ENCODE results near the gene IDE.

Gene IDE

GRCh38 chr10:92562424-92562823 lies 11.5 kb downstream of the IDE start:
- 0 out of 2 replicates have a peak, but pooled peaks cover 2% of the 10 kb centered on the region for H3K4me1 ChIP-seq (ENCODE audit: control insufficient read depth, insufficient read depth, low read length)
- H3K27ac ChIP-seq (ENCODE audit: low read depth, low read length): no peak overlapping the region
- H3K36me3 ChIP-seq (ENCODE audit: control insufficient read depth, insufficient read depth, low read length): peaks cover 26% of the 10 kb centered on the region
- 0 out of 2 replicates have a peak, but pooled peaks cover 7% of the 10 kb centered on the region for H3K9me3 ChIP-seq (ENCODE audit: control insufficient read depth, insufficient read depth, low read length)
- no peak overlapping the region for H3K9ac ChIP-seq (ENCODE audit: low read depth, low read length)
- H3K27me3 ChIP-seq (ENCODE audit: control insufficient read depth, insufficient read depth, low read length): no peaks in the 10 kb centered on the region
- no peak overlapping the region for H3K4me3 ChIP-seq (ENCODE audit: low read depth, low read length)

GRCh38 chr10:92559046-92559445 lies 14.8 kb downstream of the IDE start:
- Histone ChIP-seq H3K9ac (ENCODE audit: low read depth, low read length) (no peak overlapping the region), H3K4me3 (ENCODE audit: low read depth, low read length) (no peak overlapping the region), H3K27ac (ENCODE audit: low read depth, low read length) (no peak overlapping the region), H3K4me1 (ENCODE audit: control insufficient read depth, insufficient read depth, low read length) (no peaks in the 10 kb centered on the region), H3K9me3 (ENCODE audit: control insufficient read depth, insufficient read depth, low read length) (0 out of 2 replicates have a peak, but pooled peaks cover 7% of the 10 kb centered on the region), H3K36me3 (ENCODE audit: control insufficient read depth, insufficient read depth, low read length) (peaks cover 26% of the 10 kb centered on the region), H3K27me3 (ENCODE audit: control insufficient read depth, insufficient read depth, low read length) (no peaks in the 10 kb centered on the region)

- H3K36me3 ChIP-seq (ENCODE audit: control insufficient read depth, insufficient read depth, low read length): peaks cover 8% of the 10 kb centered on the region
- H3K9ac ChIP-seq (ENCODE audit: low read depth, low read length): no peak overlapping the region
- no peak overlapping the region for H3K27ac ChIP-seq (ENCODE audit: low read depth, low read length)
- no peaks in the 10 kb centered on the region for H3K9me3 ChIP-seq (ENCODE audit: control insufficient read depth, insufficient read depth, low read length)
- no peak overlapping the region for H3K4me3 ChIP-seq (ENCODE audit: low read depth, low read length)
- H3K4me1 ChIP-seq (ENCODE audit: control insufficient read depth, insufficient read depth, low read length): no peaks in the 10 kb centered on the region
- H3K27me3 ChIP-seq (ENCODE audit: control insufficient read depth, insufficient read depth, low read length): no peaks in the 10 kb centered on the region
Measured at GRCh38 chr10:92553959-92554358, 19.9 kb downstream of the IDE start.

GRCh38 chr10:92552310-92552709 lies 21.6 kb downstream of the IDE start:
- Histone ChIP-seq H3K27me3 (ENCODE audit: control insufficient read depth, insufficient read depth, low read length) (no peaks in the 10 kb centered on the region), H3K4me3 (ENCODE audit: low read depth, low read length) (no peak overlapping the region), H3K27ac (ENCODE audit: low read depth, low read length) (no peak overlapping the region), H3K9me3 (ENCODE audit: control insufficient read depth, insufficient read depth, low read length) (no peaks in the 10 kb centered on the region), H3K36me3 (ENCODE audit: control insufficient read depth, insufficient read depth, low read length) (no peaks in the 10 kb centered on the region), H3K9ac (ENCODE audit: low read depth, low read length) (no peak overlapping the region), H3K4me1 (ENCODE audit: control insufficient read depth, insufficient read depth, low read length) (no peaks in the 10 kb centered on the region)

- Histone ChIP-seq H3K27me3 (ENCODE audit: control insufficient read depth, insufficient read depth, low read length) (no peaks in the 10 kb centered on the region), H3K4me3 (ENCODE audit: low read depth, low read length) (no peak overlapping the region), H3K4me1 (ENCODE audit: control insufficient read depth, insufficient read depth, low read length) (no peaks in the 10 kb centered on the region), H3K36me3 (ENCODE audit: control insufficient read depth, insufficient read depth, low read length) (no peaks in the 10 kb centered on the region), H3K9me3 (ENCODE audit: control insufficient read depth, insufficient read depth, low read length) (no peaks in the 10 kb centered on the region), H3K9ac (ENCODE audit: low read depth, low read length) (no peak overlapping the region), H3K27ac (ENCODE audit: low read depth, low read length) (no peak overlapping the region)
Measured at GRCh38 chr10:92550924-92551323, 23.0 kb downstream of the IDE start.

- H3K4me1 ChIP-seq (ENCODE audit: control insufficient read depth, insufficient read depth, low read length): peaks cover 16% of the 10 kb centered on the region
- no peak overlapping the region for H3K27ac ChIP-seq (ENCODE audit: low read depth, low read length)
- no peak overlapping the region for H3K4me3 ChIP-seq (ENCODE audit: low read depth, low read length)
- H3K27me3 ChIP-seq (ENCODE audit: control insufficient read depth, insufficient read depth, low read length): no peaks in the 10 kb centered on the region
- peaks cover 4% of the 10 kb centered on the region; the same call in 1 of the 2 replicates for H3K36me3 ChIP-seq (ENCODE audit: control insufficient read depth, insufficient read depth, low read length)
- H3K9ac ChIP-seq (ENCODE audit: low read depth, low read length): no peak overlapping the region
- H3K9me3 ChIP-seq (ENCODE audit: control insufficient read depth, insufficient read depth, low read length): no peaks in the 10 kb centered on the region
Measured at GRCh38 chr10:92547676-92548075, 26.2 kb downstream of the IDE start.

GRCh38 chr10:92545556-92545955 lies 28.3 kb downstream of the IDE start:
- H3K27me3 ChIP-seq (ENCODE audit: control insufficient read depth, insufficient read depth, low read length): no peaks in the 10 kb centered on the region
- no peaks in the 10 kb centered on the region for H3K9me3 ChIP-seq (ENCODE audit: control insufficient read depth, insufficient read depth, low read length)
- no peak overlapping the region for H3K27ac ChIP-seq (ENCODE audit: low read depth, low read length)
- H3K36me3 ChIP-seq (ENCODE audit: control insufficient read depth, insufficient read depth, low read length): peaks cover 4% of the 10 kb centered on the region; the same call in 1 of the 2 replicates
- H3K4me3 ChIP-seq (ENCODE audit: low read depth, low read length): no peak overlapping the region
- H3K9ac ChIP-seq (ENCODE audit: low read depth, low read length): no peak overlapping the region
- H3K4me1 ChIP-seq (ENCODE audit: control insufficient read depth, insufficient read depth, low read length): peaks cover 21% of the 10 kb centered on the region

- H3K9me3 ChIP-seq (ENCODE audit: control insufficient read depth, insufficient read depth, low read length): no peaks in the 10 kb centered on the region
- peaks cover 21% of the 10 kb centered on the region for H3K4me1 ChIP-seq (ENCODE audit: control insufficient read depth, insufficient read depth, low read length)
- no peaks in the 10 kb centered on the region for H3K27me3 ChIP-seq (ENCODE audit: control insufficient read depth, insufficient read depth, low read length)
- H3K9ac ChIP-seq (ENCODE audit: low read depth, low read length): no peak overlapping the region
- no peak overlapping the region for H3K27ac ChIP-seq (ENCODE audit: low read depth, low read length)
- H3K36me3 ChIP-seq (ENCODE audit: control insufficient read depth, insufficient read depth, low read length): peaks cover 4% of the 10 kb centered on the region; the same call in 1 of the 2 replicates
- H3K4me3 ChIP-seq (ENCODE audit: low read depth, low read length): no peak overlapping the region
Measured at GRCh38 chr10:92544296-92544695, 29.6 kb downstream of the IDE start.

- peaks cover 25% of the 10 kb centered on the region for H3K4me1 ChIP-seq (ENCODE audit: control insufficient read depth, insufficient read depth, low read length)
Measured at GRCh38 chr10:92542458-92542857, 31.4 kb downstream of the IDE start.

GRCh38 chr10:92541583-92541982 lies 32.3 kb downstream of the IDE start:
- H3K4me1 ChIP-seq (ENCODE audit: control insufficient read depth, insufficient read depth, low read length): peaks cover 25% of the 10 kb centered on the region
- no peak overlapping the region for H3K4me3 ChIP-seq (ENCODE audit: low read depth, low read length)
- no peak overlapping the region for H3K9ac ChIP-seq (ENCODE audit: low read depth, low read length)
- H3K9me3 ChIP-seq (ENCODE audit: control insufficient read depth, insufficient read depth, low read length): no peaks in the 10 kb centered on the region
- H3K27ac ChIP-seq (ENCODE audit: low read depth, low read length): no peak overlapping the region
- H3K36me3 ChIP-seq (ENCODE audit: control insufficient read depth, insufficient read depth, low read length): peaks cover 10% of the 10 kb centered on the region
- H3K27me3 ChIP-seq (ENCODE audit: control insufficient read depth, insufficient read depth, low read length): no peaks in the 10 kb centered on the region

More at GRCh38 chr10:92542458-92542857, 31.4 kb downstream of the IDE start:
- no peaks in the 10 kb centered on the region for H3K27me3 ChIP-seq (ENCODE audit: control insufficient read depth, insufficient read depth, low read length)
- H3K27ac ChIP-seq (ENCODE audit: low read depth, low read length): no peak overlapping the region
- H3K4me3 ChIP-seq (ENCODE audit: low read depth, low read length): no peak overlapping the region
- peaks cover 4% of the 10 kb centered on the region; the same call in 1 of the 2 replicates for H3K36me3 ChIP-seq (ENCODE audit: control insufficient read depth, insufficient read depth, low read length)
- H3K9ac ChIP-seq (ENCODE audit: low read depth, low read length): no peak overlapping the region
- H3K9me3 ChIP-seq (ENCODE audit: control insufficient read depth, insufficient read depth, low read length): no peaks in the 10 kb centered on the region

GRCh38 chr10:92538231-92538958 lies 35.5 kb downstream of the IDE start:
- Histone ChIP-seq H3K9ac (ENCODE audit: low read depth, low read length) (no peak overlapping the region), H3K9me3 (ENCODE audit: control insufficient read depth, insufficient read depth, low read length) (no peaks in the 10 kb centered on the region), H3K36me3 (ENCODE audit: control insufficient read depth, insufficient read depth, low read length) (peaks cover 21% of the 10 kb centered on the region), H3K4me3 (ENCODE audit: low read depth, low read length) (no peak overlapping the region), H3K27me3 (ENCODE audit: control insufficient read depth, insufficient read depth, low read length) (no peaks in the 10 kb centered on the region), H3K27ac (ENCODE audit: low read depth, low read length) (no peak overlapping the region), H3K4me1 (ENCODE audit: control insufficient read depth, insufficient read depth, low read length) (peaks cover 8% of the 10 kb centered on the region)

Measured in HUES48 (cell line).